GM12892 (cell line): ENCODE measurements around the gene SPANXC. TPM values are rescaled to one million over a fixed set of nuclear protein-coding genes. Genes with fewer than 3 reads are reported as not detected.
"Not testable (repeated sequence)": the region's sequence is repeated elsewhere in the genome, so short reads cannot be mapped to it uniquely, and the experiment has no call there.

ENCODE experiments used
- DNase-seq: peaks from one replicate; pipeline ENCODE4 v3.0.0; 2011; ENCODE audit not compliant: insufficient read length
- FAIRE-seq: peaks from 2 replicates; lab custom pipeline; 2011; peaks lifted over from hg19 to GRCh38; lab: Jason Lieb, UNC
- POLR2A ChIP-seq: IDR thresholded peaks from 2 replicates; pipeline ENCODE4 v1.6.1; 2011; ENCODE audit warnings: low read depth, low read length, control low read depth
- POLR2AphosphoS5 ChIP-seq: IDR thresholded peaks from 2 replicates; pipeline ENCODE4 v1.6.1; 2011; ENCODE audit warnings: low read depth, low read length, control low read depth
- TAF1 ChIP-seq: IDR thresholded peaks from 2 replicates; pipeline ENCODE4 v1.6.1; 2011; ENCODE audit warnings: low read depth, mild to moderate bottlenecking, control low read depth, low read length, borderline replicate concordance
- polyA plus RNA-seq: library from polyadenylated mRNA; unstranded; fragments of >200 nt; gene quantifications from one replicate; pipeline ENCODE4 v1.2.1, GENCODE V29; 2012; ENCODE audit warnings: missing spikeins, inconsistent platforms; ENCODE audit not compliant: missing spikeins

The SPANXC gene, protein sequence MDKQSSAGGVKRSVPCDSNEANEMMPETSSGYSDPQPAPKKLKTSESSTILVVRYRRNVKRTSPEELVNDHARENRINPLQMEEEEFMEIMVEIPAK
- not detected for polyA plus RNA-seq

DNA sequence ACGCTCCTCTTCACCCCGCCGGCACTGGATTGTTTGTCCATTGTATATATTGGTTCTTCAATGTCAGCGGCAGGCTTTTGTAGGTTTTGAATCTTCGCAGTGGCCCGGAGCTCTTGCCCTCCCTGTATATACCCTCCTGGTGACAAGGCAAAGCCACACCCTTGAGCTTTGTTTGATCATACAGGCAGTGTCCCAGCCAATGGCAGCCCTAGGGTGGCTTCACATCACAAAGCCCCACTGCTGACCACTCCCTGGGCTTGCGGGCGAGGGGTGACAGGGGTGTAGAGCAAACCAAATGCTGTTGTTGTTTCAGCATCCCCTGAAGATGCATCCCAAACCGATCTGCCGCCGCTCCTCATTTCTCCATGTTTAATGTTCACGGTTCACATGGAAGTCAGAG, at the start of gene SPANXC:
SPANXC (minus strand) TSS at position 101 of the 400 bp plus-strand sequence; CDS start at position 41, 60 bp downstream.
- not testable (repeated sequence) for FAIRE-seq, DNase-seq

DNA sequence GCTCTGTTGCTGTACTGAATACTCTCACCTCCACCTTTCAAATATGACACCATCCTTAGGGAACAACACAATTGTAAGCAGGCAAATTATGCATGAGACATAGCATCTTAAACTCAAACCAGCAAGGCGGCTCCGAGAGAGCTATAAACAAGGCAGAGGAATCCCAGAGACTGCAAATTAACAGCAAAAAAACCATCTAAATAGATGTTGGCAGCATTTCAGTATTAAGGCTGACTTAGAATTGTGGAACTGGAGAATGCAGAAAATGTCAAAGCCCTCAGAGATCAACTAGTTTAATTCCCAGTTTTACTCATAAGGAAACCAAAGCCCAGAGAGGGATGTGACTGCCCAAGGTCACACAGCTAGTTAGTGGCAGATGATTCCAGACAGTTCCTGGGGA, 37.2 kb upstream of the SPANXC start:
- no peak for FAIRE-seq
- TF ChIP-seq POLR2A (no peak), POLR2AphosphoS5 (no peak), TAF1 (no peak)

DNA sequence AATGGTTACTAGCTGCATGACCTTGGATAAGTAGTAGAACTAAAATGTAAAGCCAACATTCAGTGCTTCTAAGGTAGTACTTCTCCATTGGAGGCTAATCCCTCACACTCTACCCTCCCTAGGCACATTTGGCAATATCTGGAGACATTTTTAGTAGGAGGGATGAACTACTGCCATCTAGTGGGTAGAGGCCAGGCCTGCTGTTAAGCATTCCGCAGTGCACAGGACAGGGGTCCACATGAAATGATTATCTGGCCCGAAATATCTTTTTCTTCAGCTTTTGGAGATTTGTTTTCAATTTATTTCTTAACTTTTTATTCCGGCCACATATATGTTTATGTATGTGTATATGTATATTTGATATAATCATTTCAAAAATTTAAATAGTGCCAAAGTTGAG, 36.0 kb upstream of the SPANXC start:
- TF ChIP-seq POLR2A (no peak), POLR2AphosphoS5 (no peak), TAF1 (no peak)
- DNase-seq = no peak
- no peak for FAIRE-seq

More for the DNA sequence above, 37.2 kb upstream of the SPANXC start:
- DNase-seq = no peak

DNA sequence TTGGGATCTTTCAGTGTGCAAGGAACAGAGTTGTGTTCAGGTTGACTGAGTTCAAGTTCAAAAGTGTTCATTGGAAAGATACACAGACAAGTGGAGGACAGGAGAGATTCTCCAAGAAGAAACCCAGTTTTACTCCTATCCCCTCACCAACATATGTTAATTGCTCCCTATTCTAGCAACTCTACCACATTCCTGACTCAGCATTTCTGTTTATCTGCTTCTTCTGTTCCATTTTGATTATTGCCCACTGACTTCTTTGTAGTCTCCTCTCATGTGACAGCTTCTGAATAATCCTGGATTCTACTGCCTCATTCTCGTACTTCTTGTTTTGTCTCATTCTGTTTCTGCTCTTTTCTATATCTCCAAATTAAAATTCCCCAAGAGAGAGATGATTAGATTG, 15.8 kb upstream of the SPANXC start:
- FAIRE-seq (no peak), DNase-seq (no peak)
- TF ChIP-seq POLR2A (no peak), TAF1 (no peak), POLR2AphosphoS5 (no peak)

DNA sequence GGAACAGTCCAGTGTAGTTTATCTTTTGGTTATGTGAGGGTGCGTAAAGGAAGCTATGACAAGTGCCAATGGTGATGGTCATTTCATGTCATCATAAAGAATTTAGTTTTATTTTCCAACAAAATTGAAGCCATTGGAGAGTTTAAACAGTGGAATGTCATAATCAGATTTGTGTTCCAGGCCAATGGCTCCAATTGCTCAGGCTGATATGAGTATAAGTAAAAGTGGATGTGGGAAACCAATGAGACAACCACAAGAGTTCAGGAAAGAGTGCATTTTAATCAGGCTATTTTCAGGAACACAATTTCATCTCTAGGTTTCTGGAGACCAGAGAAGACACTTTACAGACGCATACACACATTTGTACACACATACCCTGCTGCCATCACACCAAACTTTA, 20.7 kb downstream of the SPANXC start:
- DNase-seq = no peak
- TF ChIP-seq TAF1 = no peak
- no peak for TF ChIP-seq POLR2A
- no peak for TF ChIP-seq POLR2AphosphoS5
- no peak for FAIRE-seq

DNA sequence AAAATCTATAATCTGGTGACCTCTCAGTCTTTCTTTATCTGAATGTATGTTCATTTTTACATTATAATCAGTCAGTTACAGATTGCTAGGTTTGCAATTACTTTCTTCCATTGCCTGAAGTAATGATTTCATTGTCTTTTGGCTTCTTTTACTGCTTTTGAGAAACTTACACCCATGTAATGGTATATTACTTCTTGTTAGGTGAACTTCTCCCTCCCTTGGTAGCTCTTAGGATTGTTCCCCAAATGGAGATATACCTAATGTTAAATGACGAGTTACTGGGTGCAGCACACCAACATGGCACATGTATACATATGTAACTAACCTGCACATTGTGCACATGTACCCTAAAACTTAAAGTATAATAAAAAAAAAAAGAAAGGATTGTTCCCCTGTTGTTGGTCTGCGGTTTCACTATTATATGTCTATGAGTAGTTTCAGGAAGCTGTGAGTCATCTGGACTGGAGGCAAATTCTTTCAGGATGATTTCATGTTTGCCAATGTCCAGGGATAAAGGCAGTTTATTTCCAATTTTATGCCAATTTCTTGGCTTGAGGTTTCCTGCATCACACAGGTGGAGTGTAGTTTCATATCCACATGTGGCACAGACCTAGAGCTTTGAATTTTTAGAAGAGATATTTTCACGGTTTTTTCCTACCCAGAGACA, 21.8 kb downstream of the SPANXC start:
- FAIRE-seq = no peak
- no peak for DNase-seq
- TF ChIP-seq TAF1 (no peak), POLR2AphosphoS5 (no peak), POLR2A (no peak)

DNA sequence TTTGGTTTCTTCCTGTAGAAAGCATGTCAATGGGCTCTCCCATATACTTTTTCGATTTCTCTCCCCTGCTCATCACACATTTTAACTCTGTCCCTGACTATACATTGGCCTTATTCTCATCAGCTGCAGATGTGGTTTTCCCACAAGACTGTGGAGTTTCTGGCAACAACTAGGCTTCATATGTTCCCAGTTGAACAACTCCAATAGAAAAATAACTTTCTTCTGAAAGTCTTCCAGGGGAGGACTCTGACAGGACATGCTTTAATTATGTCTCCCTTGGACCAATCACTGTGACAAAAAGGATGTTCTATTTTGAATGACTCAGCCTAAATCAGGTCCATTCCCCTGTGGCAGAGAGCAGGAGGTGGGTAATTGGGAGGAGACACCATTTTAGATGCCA, 28.1 kb downstream of the SPANXC start:
- DNase-seq (no peak), FAIRE-seq (no peak)
- TF ChIP-seq POLR2A (no peak), POLR2AphosphoS5 (no peak), TAF1 (no peak)

DNA sequence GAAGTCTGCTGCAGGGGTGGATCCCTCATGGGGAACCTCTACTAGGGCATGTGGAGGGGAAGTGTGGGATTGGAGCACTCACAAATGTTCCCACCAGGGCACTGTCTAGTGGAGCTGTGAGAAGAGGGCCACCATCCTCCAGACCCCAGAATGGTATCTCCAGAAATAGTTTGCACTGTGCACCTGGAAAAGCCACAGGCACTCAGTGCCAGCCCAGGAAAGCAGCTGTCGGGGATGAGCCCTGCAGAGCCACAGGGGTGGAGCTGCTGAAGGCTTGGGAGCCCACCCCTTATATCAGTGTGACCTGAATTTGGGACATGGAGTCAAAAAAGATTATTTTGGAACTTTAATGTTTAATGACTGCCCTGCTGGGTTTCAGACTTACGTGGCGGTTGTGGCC, 40.4 kb downstream of the SPANXC start:
- no peak for DNase-seq
- TF ChIP-seq POLR2AphosphoS5 = no peak
- TF ChIP-seq TAF1 = no peak
- TF ChIP-seq POLR2A = no peak
- FAIRE-seq = no peak
